DND-41 (cell line): Measurements from ENCODE around the gene TSC22D4.

Experiments
- ATAC-seq: fragments of 200-7000 bp; cut with Tn5 transposase; 3 replicates; pipeline ENCODE4 v1.9.1; 2021; ENCODE audit warnings: low read depth; ENCODE audit not compliant: insufficient read depth
- DNase-seq: peaks from one replicate; pipeline ENCODE4 v3.0.0-alpha.2; 2020
- H2AFZ ChIP-seq: 2 replicates; pipeline ENCODE4 v1.6.0; 2012; ENCODE audit warnings: low read depth, low read length
- H3K27ac ChIP-seq: 2 replicates; pipeline ENCODE4 v1.5.1; 2012; ENCODE audit warnings: low read length, inconsistent platforms
- H3K27me3 ChIP-seq: fragments of 200-600 bp; sonication (generic); 2 replicates; pipeline ENCODE4 v1.6.0; 2012; ENCODE audit warnings: low read length, mild to moderate bottlenecking, inconsistent platforms; ENCODE audit not compliant: insufficient read depth, poor library complexity
- H3K36me3 ChIP-seq: 2 replicates; pipeline ENCODE4 v1.5.1; 2012; ENCODE audit warnings: low read length, inconsistent platforms; ENCODE audit not compliant: insufficient read depth
- H3K4me1 ChIP-seq: 2 replicates; pipeline ENCODE4 v1.5.1; 2012; ENCODE audit warnings: mild to moderate bottlenecking, low read length; ENCODE audit not compliant: insufficient read depth
- H3K4me2 ChIP-seq: 2 replicates; pipeline ENCODE4 v1.6.0; 2012; ENCODE audit warnings: mild to moderate bottlenecking, moderate library complexity, low read length, inconsistent platforms; ENCODE audit not compliant: insufficient read depth
- H3K4me3 ChIP-seq, 2 experiments: fragments of 200-600 bp in 1 of 2; shearing (Covaris generic) in 1 of 2; 2 replicates each; pipeline ENCODE4 v1.5.1; 2012 to 2016; ENCODE audit warnings: inconsistent platforms in 2 of 2, low read length in 2 of 2, mild to moderate bottlenecking in 2 of 2, low read depth in 1 of 2, moderate library complexity in 1 of 2
- H3K79me2 ChIP-seq: 2 replicates; pipeline ENCODE4 v1.6.0; 2012; ENCODE audit warnings: low read length, inconsistent platforms; ENCODE audit not compliant: insufficient read depth
- H3K9ac ChIP-seq: 2 replicates; pipeline ENCODE4 v1.6.0; 2012; ENCODE audit warnings: low read depth, mild to moderate bottlenecking, inconsistent platforms, low read length, moderate library complexity
- H3K9me3 ChIP-seq: 2 replicates; pipeline ENCODE4 v1.5.1; 2012; ENCODE audit warnings: low read length, moderate library complexity, mild to moderate bottlenecking, inconsistent platforms; ENCODE audit not compliant: insufficient read depth, severe bottlenecking
- H4K20me1 ChIP-seq: 2 replicates; pipeline ENCODE4 v1.6.0; 2012; ENCODE audit warnings: low read length; ENCODE audit not compliant: insufficient read depth
- CTCF ChIP-seq: IDR thresholded peaks from 2 replicates; pipeline ENCODE4 v1.5.1; 2012; ENCODE audit warnings: borderline replicate concordance, low read length, moderate library complexity, mild to moderate bottlenecking; ENCODE audit not compliant: poor library complexity, severe bottlenecking; ENCODE audit errors: extremely low read depth
- EZH2 ChIP-seq: IDR thresholded peaks from 3 replicates; pipeline ENCODE4 v1.6.1; 2012; ENCODE audit warnings: borderline replicate concordance, low read depth, mild to moderate bottlenecking, moderate library complexity, low read length, inconsistent platforms; ENCODE audit not compliant: severe bottlenecking

TSC22D4 gene

GRCh38 chr7:100419660-100420226 lies 59.3 kb downstream of the TSC22D4 start:
- Histone ChIP-seq H3K9ac (no peak overlapping the region), H3K4me1 (no peaks in the 10 kb centered on the region), H2AFZ (no peak overlapping the region), H4K20me1 (no peaks in the 10 kb centered on the region), H3K27me3 (no peaks in the 10 kb centered on the region), H3K4me3 (no peak overlapping the region), H3K4me2 (no peak overlapping the region), H3K9me3 (no peaks in the 10 kb centered on the region), H3K79me2 (no peaks in the 10 kb centered on the region), H3K27ac (no peak overlapping the region), H3K36me3 (no peaks in the 10 kb centered on the region)
- DNase-seq: no peak
- ATAC-seq: no peak
- TF ChIP-seq EZH2 (no peak), CTCF (no peak)

GRCh38 chr7:100418930-100419659 lies 59.9 kb downstream of the TSC22D4 start:
- no peak overlapping the region for H3K4me2 ChIP-seq
- ATAC-seq: no peak
- no peak for TF ChIP-seq CTCF
- DNase-seq: no peak
- no peaks in the 10 kb centered on the region for H3K9me3 ChIP-seq
- no peaks in the 10 kb centered on the region for H4K20me1 ChIP-seq
- H3K9ac ChIP-seq: no peak overlapping the region
- no peaks in the 10 kb centered on the region for H3K4me1 ChIP-seq
- H3K4me3 ChIP-seq: no peak overlapping the region
- no peaks in the 10 kb centered on the region for H3K36me3 ChIP-seq
- H3K27ac ChIP-seq: no peak overlapping the region
- H2AFZ ChIP-seq: no peak overlapping the region
- H3K27me3 ChIP-seq: no peaks in the 10 kb centered on the region
- no peaks in the 10 kb centered on the region for H3K79me2 ChIP-seq
